Measurements from ENCODE around the gene AGBL2.

- TF ChIP-seq, protein P1, sequence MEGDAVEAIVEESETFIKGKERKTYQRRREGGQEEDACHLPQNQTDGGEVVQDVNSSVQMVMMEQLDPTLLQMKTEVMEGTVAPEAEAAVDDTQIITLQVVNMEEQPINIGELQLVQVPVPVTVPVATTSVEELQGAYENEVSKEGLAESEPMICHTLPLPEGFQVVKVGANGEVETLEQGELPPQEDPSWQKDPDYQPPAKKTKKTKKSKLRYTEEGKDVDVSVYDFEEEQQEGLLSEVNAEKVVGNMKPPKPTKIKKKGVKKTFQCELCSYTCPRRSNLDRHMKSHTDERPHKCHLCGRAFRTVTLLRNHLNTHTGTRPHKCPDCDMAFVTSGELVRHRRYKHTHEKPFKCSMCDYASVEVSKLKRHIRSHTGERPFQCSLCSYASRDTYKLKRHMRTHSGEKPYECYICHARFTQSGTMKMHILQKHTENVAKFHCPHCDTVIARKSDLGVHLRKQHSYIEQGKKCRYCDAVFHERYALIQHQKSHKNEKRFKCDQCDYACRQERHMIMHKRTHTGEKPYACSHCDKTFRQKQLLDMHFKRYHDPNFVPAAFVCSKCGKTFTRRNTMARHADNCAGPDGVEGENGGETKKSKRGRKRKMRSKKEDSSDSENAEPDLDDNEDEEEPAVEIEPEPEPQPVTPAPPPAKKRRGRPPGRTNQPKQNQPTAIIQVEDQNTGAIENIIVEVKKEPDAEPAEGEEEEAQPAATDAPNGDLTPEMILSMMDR (conservative IDR thresholded peaks at IDR 0.05; ENCODE audit: low read length), result no peak
- no peak for TF ChIP-seq EZH2phosphoT487 (IDR thresholded peaks at IDR 0.05; ENCODE audit: borderline replicate concordance)
These were observed 53.9 kb downstream of the AGBL2 start for GRCh38 chr11:47661245-47661644.
